GM12874 (cell line): ENCODE results near the gene OVCH1.

Source experiments
- TF ChIP-seq, protein P1 (sequence below): IDR thresholded peaks from 2 replicates; pipeline ENCODE4 v1.5.1; 2011; ENCODE audit warnings: low read depth, mild to moderate bottlenecking, control low read depth, low read length, moderate library complexity; ENCODE audit not compliant: insufficient read depth

OVCH1 gene

GRCh38 chr12:29519585-29520182 lies 22.2 kb upstream of the OVCH1 start:
- TF ChIP-seq, protein P1, sequence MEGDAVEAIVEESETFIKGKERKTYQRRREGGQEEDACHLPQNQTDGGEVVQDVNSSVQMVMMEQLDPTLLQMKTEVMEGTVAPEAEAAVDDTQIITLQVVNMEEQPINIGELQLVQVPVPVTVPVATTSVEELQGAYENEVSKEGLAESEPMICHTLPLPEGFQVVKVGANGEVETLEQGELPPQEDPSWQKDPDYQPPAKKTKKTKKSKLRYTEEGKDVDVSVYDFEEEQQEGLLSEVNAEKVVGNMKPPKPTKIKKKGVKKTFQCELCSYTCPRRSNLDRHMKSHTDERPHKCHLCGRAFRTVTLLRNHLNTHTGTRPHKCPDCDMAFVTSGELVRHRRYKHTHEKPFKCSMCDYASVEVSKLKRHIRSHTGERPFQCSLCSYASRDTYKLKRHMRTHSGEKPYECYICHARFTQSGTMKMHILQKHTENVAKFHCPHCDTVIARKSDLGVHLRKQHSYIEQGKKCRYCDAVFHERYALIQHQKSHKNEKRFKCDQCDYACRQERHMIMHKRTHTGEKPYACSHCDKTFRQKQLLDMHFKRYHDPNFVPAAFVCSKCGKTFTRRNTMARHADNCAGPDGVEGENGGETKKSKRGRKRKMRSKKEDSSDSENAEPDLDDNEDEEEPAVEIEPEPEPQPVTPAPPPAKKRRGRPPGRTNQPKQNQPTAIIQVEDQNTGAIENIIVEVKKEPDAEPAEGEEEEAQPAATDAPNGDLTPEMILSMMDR = 0 out of 2 replicates have a peak, but pooled peaks have one; percentile 22

DNA sequence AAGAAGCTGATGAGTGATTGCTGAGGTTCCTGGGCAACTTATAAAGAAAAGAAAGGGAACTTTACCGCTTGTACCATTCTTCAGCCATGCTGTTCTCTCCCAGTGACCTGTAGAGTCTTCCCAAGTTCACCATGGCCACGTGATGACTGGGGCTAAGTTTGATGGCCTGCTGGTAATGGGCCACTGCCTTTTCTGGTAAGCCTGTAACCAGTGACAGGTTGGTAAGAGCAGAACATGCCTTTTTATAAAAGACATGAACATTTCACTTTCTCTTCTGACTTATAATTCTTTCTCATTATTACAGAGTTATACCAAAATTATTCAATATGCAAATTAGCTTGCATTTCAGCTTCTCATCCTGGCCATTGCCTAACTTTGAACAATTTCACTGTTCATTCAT lies 20.9 kb upstream of the OVCH1 start:
- TF ChIP-seq, protein P1 = no peak

DNA sequence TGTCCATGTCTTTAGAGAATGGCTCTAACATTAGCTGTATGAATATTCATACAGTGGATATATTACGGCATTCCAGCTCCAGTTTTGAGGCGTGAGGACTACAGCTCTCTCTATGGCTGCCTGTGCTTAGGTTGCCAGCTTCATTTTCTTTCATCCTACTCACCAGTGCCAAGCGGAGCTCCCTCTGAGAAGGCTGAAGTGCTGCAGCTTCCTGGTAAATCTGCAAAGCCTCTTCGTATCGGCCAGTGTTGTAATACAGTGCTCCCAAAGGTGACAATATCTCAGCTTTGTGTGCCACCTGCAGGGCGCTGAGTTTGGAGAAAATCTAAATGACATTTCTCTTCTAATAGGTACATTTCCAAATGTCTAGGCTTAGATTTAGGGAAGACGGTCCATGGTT lies 19.8 kb upstream of the OVCH1 start:
- TF ChIP-seq, protein P1 = no peak

GRCh38 chr12:29516431-29516875 lies 19.0 kb upstream of the OVCH1 start:
- TF ChIP-seq, protein P1 = no peak

- TF ChIP-seq, protein P1 = no peak
These were observed 13.2 kb upstream of the OVCH1 start for GRCh38 chr12:29510591-29511185.

GRCh38 chr12:29509503-29509902 lies 12.0 kb upstream of the OVCH1 start:
- TF ChIP-seq, protein P1 = no peak

- TF ChIP-seq, protein P1 = no peak
These were observed 11.5 kb upstream of the OVCH1 start for GRCh38 chr12:29508949-29509348.
